ENCODE results near the gene TSPAN8. TPM values are rescaled to one million over a fixed set of nuclear protein-coding genes. Genes with fewer than 3 reads are reported as not detected.

Gene TSPAN8
- total and polyA plus RNA-seq, 7 donors: 1.3 to 1,609 (median 5.0) TPM

GRCh38 chr12:71085575-71085974 is 72.2 kb downstream of the TSPAN8 start:
- TF ChIP-seq POLR2A (IDR thresholded peaks at IDR 0.05): no peak
- TF ChIP-seq POLR2AphosphoS5 (IDR thresholded peaks at IDR 0.05): no peak
- TF ChIP-seq EP300 (IDR thresholded peaks at IDR 0.05): no peak
- TF ChIP-seq CTCF (IDR thresholded peaks at IDR 0.05): no peak
- intact Hi-C loops (cut with DNase I): no loop called here
- 75 to 91% methylated on average over 1 of the region's 1 CpG for WGBS, 2 donors
- Histone ChIP-seq H3K4me3 (no peak overlapping the region), H3K9me3 (no peaks in the 10 kb centered on the region), H3K36me3 (no peaks in the 10 kb centered on the region), H3K4me1 (no peaks in the 10 kb centered on the region), H3K27me3 (no peaks in the 10 kb centered on the region), H3K27ac (no peak overlapping the region)
- no peak for DNase-seq

GRCh38 chr12:71075743-71076142 is 82.1 kb downstream of the TSPAN8 start:
- 72 to 80% methylated on average over 2 of the region's 2 CpGs for WGBS, 2 donors
- DNase-seq: no peak
- no peaks in the 10 kb centered on the region for H3K4me1 ChIP-seq

More at GRCh38 chr12:71075743-71076142, 82.1 kb downstream of the TSPAN8 start:
- intact Hi-C loops (cut with DNase I): no loop called here
- Histone ChIP-seq H3K9me3 (no peaks in the 10 kb centered on the region), H3K4me3 (no peak overlapping the region), H3K36me3 (no peaks in the 10 kb centered on the region), H3K27ac (no peak overlapping the region), H3K27me3 (no peaks in the 10 kb centered on the region)
- TF ChIP-seq POLR2A (IDR thresholded peaks at IDR 0.05): no peak

Other genes with a start within 250 kb of the TSPAN8 start
- gene PTPRR, start 237.3 kb downstream of the TSPAN8 start, total RNA-seq: 1 to 10 TPM in 3 of 4 donors, under 1 TPM in 1; 0.99 to 4.2 (median 3.7) TPM
- gene PTPRR, start 237.3 kb downstream of the TSPAN8 start, polyA plus RNA-seq: 10 to 100 TPM in 2 of 3 donors, 1 to 10 TPM in 1; 8.7 to 38.6 (median 22.8) TPM

All from sigmoid colon (tissue), 7 donors.